IgD-negative memory B cell (primary cell): ENCODE data around the gene NOL4L. TPM values are rescaled to one million over a fixed set of nuclear protein-coding genes. Genes with fewer than 3 reads are reported as not detected.

Experiments
- H3K27ac Mint-ChIP-seq, 3 donors: one replicate each; pipeline ENCODE4 v1.8.0; 2020 to 2022; ENCODE audit warnings: mild to moderate bottlenecking in 3 of 3, mixed read lengths in 3 of 3, moderate library complexity in 1 of 3
- H3K27me3 Mint-ChIP-seq: one replicate; pipeline ENCODE4 v1.8.0; 2021; ENCODE audit warnings: mixed read lengths
- H3K36me3 Mint-ChIP-seq: one replicate; pipeline ENCODE4 v1.8.0; 2020; ENCODE audit warnings: mild to moderate bottlenecking, mixed read lengths
- H3K4me1 Mint-ChIP-seq, 3 donors: one replicate each; pipeline ENCODE4 v1.8.0; 2020 to 2022; ENCODE audit warnings: mixed read lengths in 3 of 3, mild to moderate bottlenecking in 1 of 3
- H3K4me3 Mint-ChIP-seq, 4 donors: one replicate each; pipeline ENCODE4 v1.8.0; 2020 to 2022; ENCODE audit warnings: mild to moderate bottlenecking in 4 of 4, mixed read lengths in 4 of 4, moderate library complexity in 3 of 4
- H3K9me3 Mint-ChIP-seq, 3 donors: one replicate each; pipeline ENCODE4 v1.8.0; 2020 to 2021; ENCODE audit warnings: mixed read lengths in 3 of 3, mild to moderate bottlenecking in 1 of 3
- polyA plus RNA-seq: library from polyadenylated mRNA; unstranded; fragments of 300-500 nt; fragmentation: Illumina TruSeq; gene quantifications from one replicate; pipeline ENCODE4 v1.2.3, GENCODE V29; 2021

Gene NOL4L
- polyA plus RNA-seq, 1 donor from 2014 or later: 7.3 TPM

- Mint-ChIP-seq H3K27me3 (no peaks in the 10 kb centered on the region), H3K27ac (no peak overlapping the region), H3K36me3 (peaks cover 18% of the 10 kb centered on the region), H3K9me3 (peaks cover 0 to 2% (median 0%) of the 10 kb centered on the region in 3 donors), H3K4me3 (peak overlapping the region in 1 of 4 donors; percentile 52), H3K4me1 (peaks cover 11 to 17% (median 12%) of the 10 kb centered on the region in 3 donors)
These were observed 96.9 kb downstream of the NOL4L start for GRCh38 chr20:32488066-32488838.

- peak overlapping the region in 1 of 4 donors; percentile 61 for H3K4me3 Mint-ChIP-seq
- peaks cover 17% of the 10 kb centered on the region for H3K36me3 Mint-ChIP-seq
- peaks cover 0 to 2% (median 0%) of the 10 kb centered on the region in 3 donors for H3K9me3 Mint-ChIP-seq
- no peaks in the 10 kb centered on the region for H3K27me3 Mint-ChIP-seq
- H3K4me1 Mint-ChIP-seq: peaks cover 12 to 17% (median 13%) of the 10 kb centered on the region in 3 donors
- no peak overlapping the region for H3K27ac Mint-ChIP-seq
These were observed 97.8 kb downstream of the NOL4L start for GRCh38 chr20:32487381-32487780.

- peaks cover 12 to 16% (median 13%) of the 10 kb centered on the region in 3 donors for H3K4me1 Mint-ChIP-seq
- H3K4me3 Mint-ChIP-seq: peak overlapping the region in 2 of 4 donors; percentile 94 to 98
- no peaks in the 10 kb centered on the region for H3K27me3 Mint-ChIP-seq
- peak overlapping the region; percentile 63 to 90 (median 83) for H3K27ac Mint-ChIP-seq
- H3K9me3 Mint-ChIP-seq: peaks cover 0 to 2% (median 0%) of the 10 kb centered on the region in 3 donors
- peaks cover 13% of the 10 kb centered on the region for H3K36me3 Mint-ChIP-seq
These were observed 99.2 kb downstream of the NOL4L start for GRCh38 chr20:32485770-32486478.

- Mint-ChIP-seq H3K27ac (peak overlapping the region; percentile 83 to 90 (median 83)), H3K4me3 (peak overlapping the region; percentile 89 to 98 (median 94)), H3K36me3 (peaks cover 7% of the 10 kb centered on the region), H3K4me1 (peaks cover 7 to 12% (median 11%) of the 10 kb centered on the region in 3 donors), H3K27me3 (no peaks in the 10 kb centered on the region), H3K9me3 (peaks cover 0 to 2% (median 0%) of the 10 kb centered on the region in 3 donors)
These were observed 100.0 kb downstream of the NOL4L start for GRCh38 chr20:32484958-32485769.

- peak overlapping the region; percentile 89 to 98 (median 94) for H3K4me3 Mint-ChIP-seq
- H3K27ac Mint-ChIP-seq: peak overlapping the region; percentile 83 to 90 (median 83)
- peaks cover 0 to 2% (median 0%) of the 10 kb centered on the region in 3 donors for H3K9me3 Mint-ChIP-seq
- peaks cover 14 to 16% (median 15%) of the 10 kb centered on the region in 3 donors for H3K4me1 Mint-ChIP-seq
- peaks cover 6% of the 10 kb centered on the region for H3K36me3 Mint-ChIP-seq
- no peaks in the 10 kb centered on the region for H3K27me3 Mint-ChIP-seq
These were observed 100.7 kb downstream of the NOL4L start for GRCh38 chr20:32484225-32484957.

- Mint-ChIP-seq H3K36me3 (peaks cover 5% of the 10 kb centered on the region), H3K4me1 (peaks cover 15 to 18% (median 16%) of the 10 kb centered on the region in 3 donors), H3K27me3 (no peaks in the 10 kb centered on the region), H3K4me3 (peak overlapping the region; percentile 80 to 92 (median 86)), H3K9me3 (peaks cover 0 to 2% (median 0%) of the 10 kb centered on the region in 3 donors), H3K27ac (no peak overlapping the region)
These were observed 101.5 kb downstream of the NOL4L start for GRCh38 chr20:32483351-32484224.

- Mint-ChIP-seq H3K27me3 (no peaks in the 10 kb centered on the region), H3K9me3 (peaks cover 0 to 2% (median 0%) of the 10 kb centered on the region in 3 donors), H3K27ac (no peak overlapping the region), H3K36me3 (no peaks in the 10 kb centered on the region), H3K4me1 (peaks cover 18 to 20% (median 19%) of the 10 kb centered on the region in 3 donors), H3K4me3 (peak overlapping the region; percentile 66 to 90 (median 76))
These were observed 102.5 kb downstream of the NOL4L start for GRCh38 chr20:32482442-32483261.

- Mint-ChIP-seq H3K27ac (no peak overlapping the region), H3K9me3 (no peaks in the 10 kb centered on the region), H3K36me3 (no peaks in the 10 kb centered on the region), H3K27me3 (no peaks in the 10 kb centered on the region), H3K4me3 (peak overlapping the region in 3 of 4 donors; percentile 57 to 77 (median 61)), H3K4me1 (peaks cover 15 to 21% (median 20%) of the 10 kb centered on the region in 3 donors)
These were observed 103.0 kb downstream of the NOL4L start for GRCh38 chr20:32482143-32482441.

- Mint-ChIP-seq H3K4me1 (peaks cover 17 to 27% (median 22%) of the 10 kb centered on the region in 3 donors), H3K36me3 (no peaks in the 10 kb centered on the region), H3K27me3 (no peaks in the 10 kb centered on the region), H3K9me3 (no peaks in the 10 kb centered on the region), H3K4me3 (peak overlapping the region in 2 of 4 donors; percentile 67 to 77), H3K27ac (peak overlapping the region in 1 of 3 donors; percentile 60)
These were observed 103.6 kb downstream of the NOL4L start for GRCh38 chr20:32481311-32482142.

GRCh38 chr20:32480371-32481241 lies 104.5 kb downstream of the NOL4L start:
- H3K9me3 Mint-ChIP-seq: no peaks in the 10 kb centered on the region
- peaks cover 26 to 32% (median 27%) of the 10 kb centered on the region in 3 donors for H3K4me1 Mint-ChIP-seq
- H3K36me3 Mint-ChIP-seq: no peaks in the 10 kb centered on the region
- H3K27ac Mint-ChIP-seq: peak overlapping the region in 1 of 3 donors; percentile 60
- H3K27me3 Mint-ChIP-seq: peaks cover 2% of the 10 kb centered on the region
- peak overlapping the region; percentile 27 to 68 (median 60) for H3K4me3 Mint-ChIP-seq

GRCh38 chr20:32479697-32480171 lies 105.4 kb downstream of the NOL4L start:
- no peaks in the 10 kb centered on the region for H3K9me3 Mint-ChIP-seq
- peaks cover 19 to 29% (median 20%) of the 10 kb centered on the region in 3 donors for H3K4me1 Mint-ChIP-seq
- peaks cover 2% of the 10 kb centered on the region for H3K27me3 Mint-ChIP-seq
- peak overlapping the region in 1 of 3 donors; percentile 28 for H3K27ac Mint-ChIP-seq
- H3K36me3 Mint-ChIP-seq: no peaks in the 10 kb centered on the region
- peak overlapping the region; percentile 16 to 68 (median 44) for H3K4me3 Mint-ChIP-seq
